Panc1 (cell line): ENCODE results near the gene TRAF7.

Experiments used
- POLR2AphosphoS5 ChIP-seq: IDR thresholded peaks from 2 replicates; pipeline ENCODE4 v1.6.1; 2012; ENCODE audit warnings: mild to moderate bottlenecking, low read depth, low read length, moderate library complexity
- TF ChIP-seq, protein P1 (sequence below): fragments of 450-650 bp; IDR thresholded peaks from 2 replicates; pipeline ENCODE4 v1.5.1; 2017; ENCODE audit warnings: mild to moderate bottlenecking
- TF ChIP-seq, protein P2 (sequence below), 2 experiments: IDR thresholded peaks; 2 replicates each; pipeline ENCODE4 v1.6.1; 2011 to 2012; ENCODE audit warnings: low read depth in 2 of 2, control low read depth in 1 of 2, low read length in 1 of 2, mild to moderate bottlenecking in 1 of 2, moderate library complexity in 1 of 2; ENCODE audit not compliant: insufficient read depth in 1 of 2

DNA sequence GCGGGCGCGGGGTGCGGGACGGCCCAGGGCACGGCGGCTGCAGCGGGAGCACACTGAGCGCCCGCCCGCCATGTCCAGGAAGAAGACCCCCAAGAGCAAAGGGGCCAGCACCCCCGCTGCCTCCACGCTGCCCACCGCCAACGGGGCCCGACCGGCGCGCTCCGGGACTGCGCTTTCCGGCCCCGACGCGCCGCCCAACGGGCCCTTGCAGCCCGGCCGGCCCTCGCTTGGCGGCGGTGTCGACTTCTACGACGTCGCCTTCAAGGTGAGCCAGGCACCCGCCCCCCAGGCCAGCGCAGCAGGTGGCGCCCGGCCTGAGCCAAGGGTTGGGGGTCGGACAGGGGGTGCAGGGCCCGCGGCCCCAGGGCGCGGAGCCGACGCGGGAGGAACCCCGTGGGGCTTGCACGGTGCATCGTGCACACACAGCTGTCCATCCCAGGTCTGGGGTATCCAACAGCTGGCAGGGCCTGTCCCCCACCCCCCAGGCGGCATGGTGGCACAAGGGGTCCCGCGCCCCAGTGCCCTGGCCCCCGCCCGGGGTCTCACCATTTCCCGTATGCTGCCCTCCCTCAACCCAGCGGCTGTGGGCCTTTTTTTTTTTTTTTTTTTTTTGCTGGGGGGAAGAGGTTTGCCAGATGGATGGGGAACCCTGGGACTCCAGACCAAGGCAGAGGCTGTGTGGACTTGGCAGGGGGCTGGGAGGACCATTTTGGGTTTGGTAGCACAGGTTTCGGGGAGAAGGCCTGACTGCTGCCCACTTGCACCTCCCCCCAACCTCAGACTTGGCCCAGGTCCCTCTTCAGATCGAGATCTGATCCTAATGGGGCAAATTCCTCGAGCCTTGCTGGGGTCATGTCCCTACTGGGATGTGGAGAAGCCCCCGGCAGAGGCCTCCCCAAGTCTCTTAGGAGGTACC, 6.6 kb upstream of the TRAF7 start:
- TF ChIP-seq, protein P1, sequence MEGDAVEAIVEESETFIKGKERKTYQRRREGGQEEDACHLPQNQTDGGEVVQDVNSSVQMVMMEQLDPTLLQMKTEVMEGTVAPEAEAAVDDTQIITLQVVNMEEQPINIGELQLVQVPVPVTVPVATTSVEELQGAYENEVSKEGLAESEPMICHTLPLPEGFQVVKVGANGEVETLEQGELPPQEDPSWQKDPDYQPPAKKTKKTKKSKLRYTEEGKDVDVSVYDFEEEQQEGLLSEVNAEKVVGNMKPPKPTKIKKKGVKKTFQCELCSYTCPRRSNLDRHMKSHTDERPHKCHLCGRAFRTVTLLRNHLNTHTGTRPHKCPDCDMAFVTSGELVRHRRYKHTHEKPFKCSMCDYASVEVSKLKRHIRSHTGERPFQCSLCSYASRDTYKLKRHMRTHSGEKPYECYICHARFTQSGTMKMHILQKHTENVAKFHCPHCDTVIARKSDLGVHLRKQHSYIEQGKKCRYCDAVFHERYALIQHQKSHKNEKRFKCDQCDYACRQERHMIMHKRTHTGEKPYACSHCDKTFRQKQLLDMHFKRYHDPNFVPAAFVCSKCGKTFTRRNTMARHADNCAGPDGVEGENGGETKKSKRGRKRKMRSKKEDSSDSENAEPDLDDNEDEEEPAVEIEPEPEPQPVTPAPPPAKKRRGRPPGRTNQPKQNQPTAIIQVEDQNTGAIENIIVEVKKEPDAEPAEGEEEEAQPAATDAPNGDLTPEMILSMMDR = no peak; the same call in 1 of the 2 replicates
- no peak; the same call in 1 of the 2 replicates for TF ChIP-seq POLR2AphosphoS5
- TF ChIP-seq, protein P2, sequence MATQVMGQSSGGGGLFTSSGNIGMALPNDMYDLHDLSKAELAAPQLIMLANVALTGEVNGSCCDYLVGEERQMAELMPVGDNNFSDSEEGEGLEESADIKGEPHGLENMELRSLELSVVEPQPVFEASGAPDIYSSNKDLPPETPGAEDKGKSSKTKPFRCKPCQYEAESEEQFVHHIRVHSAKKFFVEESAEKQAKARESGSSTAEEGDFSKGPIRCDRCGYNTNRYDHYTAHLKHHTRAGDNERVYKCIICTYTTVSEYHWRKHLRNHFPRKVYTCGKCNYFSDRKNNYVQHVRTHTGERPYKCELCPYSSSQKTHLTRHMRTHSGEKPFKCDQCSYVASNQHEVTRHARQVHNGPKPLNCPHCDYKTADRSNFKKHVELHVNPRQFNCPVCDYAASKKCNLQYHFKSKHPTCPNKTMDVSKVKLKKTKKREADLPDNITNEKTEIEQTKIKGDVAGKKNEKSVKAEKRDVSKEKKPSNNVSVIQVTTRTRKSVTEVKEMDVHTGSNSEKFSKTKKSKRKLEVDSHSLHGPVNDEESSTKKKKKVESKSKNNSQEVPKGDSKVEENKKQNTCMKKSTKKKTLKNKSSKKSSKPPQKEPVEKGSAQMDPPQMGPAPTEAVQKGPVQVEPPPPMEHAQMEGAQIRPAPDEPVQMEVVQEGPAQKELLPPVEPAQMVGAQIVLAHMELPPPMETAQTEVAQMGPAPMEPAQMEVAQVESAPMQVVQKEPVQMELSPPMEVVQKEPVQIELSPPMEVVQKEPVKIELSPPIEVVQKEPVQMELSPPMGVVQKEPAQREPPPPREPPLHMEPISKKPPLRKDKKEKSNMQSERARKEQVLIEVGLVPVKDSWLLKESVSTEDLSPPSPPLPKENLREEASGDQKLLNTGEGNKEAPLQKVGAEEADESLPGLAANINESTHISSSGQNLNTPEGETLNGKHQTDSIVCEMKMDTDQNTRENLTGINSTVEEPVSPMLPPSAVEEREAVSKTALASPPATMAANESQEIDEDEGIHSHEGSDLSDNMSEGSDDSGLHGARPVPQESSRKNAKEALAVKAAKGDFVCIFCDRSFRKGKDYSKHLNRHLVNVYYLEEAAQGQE (IDR thresholded peaks at IDR 0.05; ENCODE audit: insufficient read depth in 1 of 2, low read depth in 2 of 2, low read length in 1 of 2) = no peak
